ENCODE results near the gene LCE3A. TPM values are rescaled to one million over a fixed set of nuclear protein-coding genes. Genes with fewer than 3 reads are reported as not detected.

Gene LCE3A
- total RNA-seq, 4 donors from 2014 or later: not detected

DNA sequence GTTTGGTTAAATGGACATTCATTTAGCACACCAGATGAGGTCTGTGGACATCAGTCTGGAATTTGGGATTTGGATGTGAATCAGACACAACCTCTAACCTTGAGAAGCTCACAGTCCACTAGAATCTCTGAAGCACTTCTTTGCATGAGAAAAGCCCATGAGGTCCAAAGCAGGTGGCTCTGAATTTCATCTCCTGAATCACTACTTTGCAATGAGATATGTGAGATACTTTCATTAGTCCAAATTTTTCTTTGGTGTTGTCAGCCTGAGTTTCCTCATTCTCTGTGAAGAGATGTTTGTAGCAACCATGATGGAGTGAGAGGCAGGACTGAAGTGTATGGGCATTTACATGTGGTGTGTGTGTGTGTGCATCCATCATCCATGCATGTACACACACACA, 23.8 kb upstream of the LCE3A start:
- TF ChIP-seq, protein P1, sequence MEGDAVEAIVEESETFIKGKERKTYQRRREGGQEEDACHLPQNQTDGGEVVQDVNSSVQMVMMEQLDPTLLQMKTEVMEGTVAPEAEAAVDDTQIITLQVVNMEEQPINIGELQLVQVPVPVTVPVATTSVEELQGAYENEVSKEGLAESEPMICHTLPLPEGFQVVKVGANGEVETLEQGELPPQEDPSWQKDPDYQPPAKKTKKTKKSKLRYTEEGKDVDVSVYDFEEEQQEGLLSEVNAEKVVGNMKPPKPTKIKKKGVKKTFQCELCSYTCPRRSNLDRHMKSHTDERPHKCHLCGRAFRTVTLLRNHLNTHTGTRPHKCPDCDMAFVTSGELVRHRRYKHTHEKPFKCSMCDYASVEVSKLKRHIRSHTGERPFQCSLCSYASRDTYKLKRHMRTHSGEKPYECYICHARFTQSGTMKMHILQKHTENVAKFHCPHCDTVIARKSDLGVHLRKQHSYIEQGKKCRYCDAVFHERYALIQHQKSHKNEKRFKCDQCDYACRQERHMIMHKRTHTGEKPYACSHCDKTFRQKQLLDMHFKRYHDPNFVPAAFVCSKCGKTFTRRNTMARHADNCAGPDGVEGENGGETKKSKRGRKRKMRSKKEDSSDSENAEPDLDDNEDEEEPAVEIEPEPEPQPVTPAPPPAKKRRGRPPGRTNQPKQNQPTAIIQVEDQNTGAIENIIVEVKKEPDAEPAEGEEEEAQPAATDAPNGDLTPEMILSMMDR (IDR thresholded peaks at IDR 0.05; ENCODE audit: low read depth): no peak

- TF ChIP-seq, protein P1 (IDR thresholded peaks at IDR 0.05; ENCODE audit: low read depth): no peak
Observed at GRCh38 chr1:152645146-152645545, 22.2 kb upstream of the LCE3A start.

- TF ChIP-seq, protein P1 (IDR thresholded peaks at IDR 0.05; ENCODE audit: low read depth): no peak
Observed at GRCh38 chr1:152643945-152644344, 21.0 kb upstream of the LCE3A start.

DNA sequence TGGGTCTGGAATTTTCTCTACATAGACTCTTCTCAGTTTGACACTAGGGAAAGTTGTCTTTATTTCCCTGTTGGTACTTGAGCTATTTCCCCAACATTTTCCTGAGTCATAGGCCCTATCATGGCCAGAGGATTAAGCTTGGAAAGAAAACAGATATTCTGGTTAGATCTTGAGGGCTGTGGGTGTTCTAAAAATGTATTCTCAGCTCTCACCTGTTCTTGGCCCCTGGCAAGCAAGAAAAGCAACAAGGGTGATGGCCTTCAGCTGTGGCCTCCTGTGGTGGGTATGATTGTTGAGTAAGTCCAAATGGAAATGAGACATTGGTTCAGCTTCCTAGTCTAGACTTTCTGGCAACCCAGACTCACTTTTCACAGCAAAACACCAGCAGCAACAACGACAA, 17.4 kb upstream of the LCE3A start:
- TF ChIP-seq, protein P1 (IDR thresholded peaks at IDR 0.05; ENCODE audit: low read depth): no peak

DNA sequence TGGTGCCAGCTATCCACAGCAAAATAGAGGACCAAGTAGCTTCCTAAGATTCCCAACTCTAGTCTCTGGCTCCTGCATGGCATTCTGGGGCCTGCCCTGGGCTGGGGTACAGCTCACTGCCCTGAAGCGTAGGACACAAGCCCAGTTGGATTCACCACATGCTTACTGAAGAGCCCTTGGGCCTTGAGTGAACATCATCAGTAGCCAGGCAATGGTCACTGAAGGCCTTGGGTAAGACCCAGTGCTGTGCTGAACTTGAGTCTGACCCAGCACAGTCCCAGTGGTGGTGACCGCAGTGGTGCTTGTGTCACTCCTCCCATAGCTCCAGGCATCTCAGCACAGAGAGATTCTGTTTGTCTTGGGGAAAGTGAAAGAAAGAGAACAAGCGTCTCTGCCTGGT, 7.7 kb upstream of the LCE3A start:
- TF ChIP-seq, protein P1 (IDR thresholded peaks at IDR 0.05; ENCODE audit: low read depth): no peak

DNA sequence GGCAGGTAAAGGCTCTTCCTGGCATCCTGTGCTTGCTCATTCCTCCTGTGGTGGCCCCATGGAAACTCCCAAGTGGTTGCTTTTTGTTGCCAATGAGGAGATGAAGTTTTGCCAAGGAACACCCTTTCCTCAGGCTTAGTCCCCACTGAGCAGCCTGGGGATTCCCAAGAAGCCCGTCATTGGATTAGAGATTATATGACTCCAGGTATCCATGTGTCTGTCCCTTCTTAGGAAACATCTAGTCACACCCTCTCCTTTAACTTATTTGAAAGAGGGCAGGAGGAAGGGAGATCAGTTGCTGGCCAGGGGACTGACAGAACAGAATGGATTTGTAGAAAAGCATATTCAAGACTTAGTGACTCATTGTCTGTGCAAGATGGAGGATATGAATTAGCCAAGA, 3.8 kb upstream of the LCE3A start:
- TF ChIP-seq, protein P1 (IDR thresholded peaks at IDR 0.05; ENCODE audit: low read depth): no peak

- TF ChIP-seq, protein P1 (IDR thresholded peaks at IDR 0.05; ENCODE audit: low read depth): no peak
Observed at GRCh38 chr1:152623203-152623844, 421 bp upstream of the LCE3A start.

Measured in subcutaneous adipose tissue (tissue), 4 donors.